Aorta (tissue), 5 donors: ENCODE results near the gene OBI1. TPM values are rescaled to one million over a fixed set of nuclear protein-coding genes. Genes with fewer than 3 reads are reported as not detected.

Experiments used
- ATAC-seq: fragments of 200-7000 bp; cut with Tn5 transposase; one replicate; pipeline ENCODE4 v1.9.1; 2022; ENCODE audit warnings: moderate library complexity; ENCODE audit not compliant: low FRiP score
- DNase-seq, 2 donors: peaks; one replicate each; pipeline ENCODE4 v3.0.0-alpha.2; 2020
- H3K27ac ChIP-seq, 2 donors: one replicate each; pipeline ENCODE4 v1.5.1; 2013; ENCODE audit warnings: low read length in 2 of 2, mild to moderate bottlenecking in 2 of 2, moderate library complexity in 2 of 2, control low read depth in 1 of 2, inconsistent platforms in 1 of 2, low read depth in 1 of 2
- H3K27me3 ChIP-seq, 2 donors: one replicate each; pipeline ENCODE4 v1.6.1; 2013; ENCODE audit warnings: control low read depth in 1 of 2, low read length in 1 of 2, mild to moderate bottlenecking in 1 of 2, moderate library complexity in 1 of 2; ENCODE audit not compliant: insufficient read depth in 2 of 2, control insufficient read depth in 1 of 2
- H3K36me3 ChIP-seq, 2 donors: one replicate each; pipeline ENCODE4 v1.6.1; 2013; ENCODE audit warnings: control low read depth in 1 of 2, low read length in 1 of 2, mild to moderate bottlenecking in 1 of 2; ENCODE audit not compliant: insufficient read depth in 2 of 2, control insufficient read depth in 1 of 2
- H3K4me1 ChIP-seq, 2 donors: one replicate each; pipeline ENCODE4 v1.6.1; 2013; ENCODE audit warnings: low read length in 2 of 2, control low read depth in 1 of 2, mild to moderate bottlenecking in 1 of 2, moderate library complexity in 1 of 2; ENCODE audit not compliant: insufficient read depth in 2 of 2, control insufficient read depth in 1 of 2
- H3K4me3 ChIP-seq, 2 donors: one replicate each; pipeline ENCODE4 v1.5.1; 2013; ENCODE audit warnings: low read length in 2 of 2, control low read depth in 1 of 2, mild to moderate bottlenecking in 1 of 2
- H3K9me3 ChIP-seq: one replicate; pipeline ENCODE4 v1.6.1; 2013; ENCODE audit warnings: mild to moderate bottlenecking, low read length; ENCODE audit not compliant: control insufficient read depth
- WGBS, 2 donors: extraction: QIAGEN DNeasy Blood & Tissue Kit; methylation state at CpG; one replicate each; pipeline ENCODE4 v1.1.7; 2013; 5-methylcytosine and 5-hydroxymethylcytosine counted together
- intact Hi-C, 2 donors: fragments of 100-400 bp; cut with DNase I; formaldehyde crosslinking; loops; one replicate each; pipeline versions ENCODE4 v1.14.2 to v1.15.0; 2022
- polyA plus RNA-seq, 2 donors: library from polyadenylated mRNA; stranded (reverse); fragments of 200-250 nt; gene quantifications; one replicate each; pipeline ENCODE4 v1.2.3, GENCODE V29; 2013
- total RNA-seq, 2 donors: library from RNA; stranded (reverse); fragmentation: NEBNext Ultra II Directional; extraction: Animal tissue kit (Norgen Biotek cat#: 25700); gene quantifications; one replicate each; pipeline ENCODE4 v1.2.1, GENCODE V29; 2021
- donor health status: healthy with polysubstance abuse.
- donor health status: Bipolar disorder and iron deficiency.
- donor health status: DM: no; HTN: no; CAD: no.
- donor health status: DM: no; HTN: no; CAD: no.
- donor health status: DM: yes; HTN: yes; CAD: no.

The OBI1 gene
- total and polyA plus RNA-seq, 4 donors = 3.7 to 10.7 (median 6.6) TPM

DNA sequence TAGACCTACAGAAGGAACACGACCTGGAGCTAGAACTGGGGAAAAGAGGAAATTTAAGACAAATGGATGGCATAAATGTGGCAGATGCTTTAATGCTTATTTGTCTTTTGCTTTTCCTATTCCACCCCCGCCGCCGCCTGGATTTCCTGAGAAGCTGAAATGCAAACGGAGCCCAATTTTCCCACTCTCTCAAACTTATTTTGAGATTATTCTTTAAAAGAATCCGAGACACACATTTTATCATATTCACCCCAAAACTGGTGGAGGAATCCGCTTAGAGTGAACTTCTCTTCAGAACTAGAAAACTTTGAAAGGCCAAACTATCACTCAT lies 61.4 kb downstream of the OBI1 start:
- no peak overlapping the region for H3K27ac ChIP-seq
- no peak for DNase-seq
- 16 to 27% methylated on average over 7 of the region's 7 CpGs for WGBS, 2 donors
- no peaks in the 10 kb centered on the region for H3K36me3 ChIP-seq
- H3K4me1 ChIP-seq = no peaks in the 10 kb centered on the region
- H3K27me3 ChIP-seq = peaks cover 0 to 4% of the 10 kb centered on the region in 2 donors
- intact Hi-C loops = no loop called here
- H3K4me3 ChIP-seq = no peak overlapping the region
- H3K9me3 ChIP-seq = no peaks in the 10 kb centered on the region
- no peak for ATAC-seq

- peaks cover 0 to 6% of the 10 kb centered on the region in 2 donors for H3K27me3 ChIP-seq
Measured at GRCh38 chr13:78596736-78597601, 62.0 kb downstream of the OBI1 start.

GRCh38 chr13:78596399-78596735 lies 62.6 kb downstream of the OBI1 start:
- ATAC-seq (no peak), DNase-seq (no peak)
- no peaks in the 10 kb centered on the region for H3K36me3 ChIP-seq
- no peak overlapping the region for H3K27ac ChIP-seq
- 7 to 10% methylated on average over 22 of the region's 22 CpGs for WGBS, 2 donors
- H3K4me1 ChIP-seq = no peaks in the 10 kb centered on the region
- H3K9me3 ChIP-seq = no peaks in the 10 kb centered on the region
- H3K27me3 ChIP-seq = peaks cover 0 to 6% of the 10 kb centered on the region in 2 donors
- no peak overlapping the region for H3K4me3 ChIP-seq
- intact Hi-C loops = no loop called here

More at GRCh38 chr13:78596736-78597601, 62.0 kb downstream of the OBI1 start:
- Histone ChIP-seq H3K27ac (no peak overlapping the region), H3K4me1 (no peaks in the 10 kb centered on the region), H3K36me3 (no peaks in the 10 kb centered on the region), H3K4me3 (no peak overlapping the region), H3K9me3 (no peaks in the 10 kb centered on the region)
- peak in 1 of 2 donors; percentile 71 for DNase-seq
- no peak for ATAC-seq
- intact Hi-C loops = no loop called here
- 11 to 13% methylated on average over 50 of the region's 50 CpGs for WGBS, 2 donors

GRCh38 chr13:78595495-78596398 lies 63.2 kb downstream of the OBI1 start:
- H3K9me3 ChIP-seq = no peaks in the 10 kb centered on the region
- DNase-seq (peak in 1 of 2 donors; percentile 66), ATAC-seq (no peak)
- H3K36me3 ChIP-seq = no peaks in the 10 kb centered on the region
- intact Hi-C loops = no loop called here
- no peaks in the 10 kb centered on the region for H3K4me1 ChIP-seq
- H3K27ac ChIP-seq = no peak overlapping the region
- peaks cover 0 to 6% of the 10 kb centered on the region in 2 donors for H3K27me3 ChIP-seq
- no peak overlapping the region for H3K4me3 ChIP-seq
- 5 to 8% methylated on average over 63 to 65 of the region's 65 CpGs for WGBS, 2 donors

- no peak overlapping the region for H3K4me3 ChIP-seq
- DNase-seq = no peak
- H3K4me1 ChIP-seq = no peaks in the 10 kb centered on the region
- 15 to 17% methylated on average over 8 of the region's 8 CpGs for WGBS, 2 donors
- peaks cover 0 to 6% of the 10 kb centered on the region in 2 donors for H3K27me3 ChIP-seq
- intact Hi-C loops = no loop called here
- no peaks in the 10 kb centered on the region for H3K36me3 ChIP-seq
- H3K9me3 ChIP-seq = no peaks in the 10 kb centered on the region
- no peak overlapping the region for H3K27ac ChIP-seq
- no peak for ATAC-seq
Measured at GRCh38 chr13:78594456-78594975, 64.4 kb downstream of the OBI1 start.

- H3K4me1 ChIP-seq = no peaks in the 10 kb centered on the region
- DNase-seq (no peak), ATAC-seq (no peak)
- no peaks in the 10 kb centered on the region for H3K9me3 ChIP-seq
- H3K36me3 ChIP-seq = no peaks in the 10 kb centered on the region
- intact Hi-C loops = no loop called here
- H3K27ac ChIP-seq = no peak overlapping the region
- peaks cover 0 to 6% of the 10 kb centered on the region in 2 donors for H3K27me3 ChIP-seq
- 12 to 13% methylated on average over 29 of the region's 29 CpGs for WGBS, 2 donors
- H3K4me3 ChIP-seq = no peak overlapping the region
Measured at GRCh38 chr13:78593652-78594455, 65.1 kb downstream of the OBI1 start.

DNA sequence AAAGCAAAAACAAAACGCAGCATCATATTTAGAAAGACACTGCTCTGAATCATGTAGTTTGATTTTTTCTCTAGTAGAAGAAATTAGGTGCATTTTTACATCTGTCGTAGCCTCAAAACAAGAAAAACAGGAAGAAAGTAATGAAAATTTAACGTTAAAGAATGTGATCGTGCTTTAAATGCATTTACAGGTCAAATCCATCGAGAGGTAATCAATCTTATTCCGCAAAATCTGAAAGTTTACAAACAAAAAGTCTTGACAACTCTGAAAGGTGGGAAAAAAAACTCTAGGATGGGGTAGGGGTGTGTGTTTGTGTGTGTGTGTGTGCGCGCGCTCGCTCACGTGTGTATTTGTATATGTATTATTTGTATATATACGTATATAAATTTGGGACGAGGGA lies 65.8 kb downstream of the OBI1 start:
- ATAC-seq = no peak
- no peak for DNase-seq
- no peaks in the 10 kb centered on the region for H3K4me1 ChIP-seq
- peaks cover 0 to 6% of the 10 kb centered on the region in 2 donors for H3K27me3 ChIP-seq
- no peak overlapping the region for H3K27ac ChIP-seq
- intact Hi-C loops = no loop called here
- no peaks in the 10 kb centered on the region for H3K9me3 ChIP-seq
- H3K36me3 ChIP-seq = no peaks in the 10 kb centered on the region
- no peak overlapping the region for H3K4me3 ChIP-seq
- WGBS, 2 donors = 16 to 20% methylated on average over 13 of the region's 13 CpGs

DNA sequence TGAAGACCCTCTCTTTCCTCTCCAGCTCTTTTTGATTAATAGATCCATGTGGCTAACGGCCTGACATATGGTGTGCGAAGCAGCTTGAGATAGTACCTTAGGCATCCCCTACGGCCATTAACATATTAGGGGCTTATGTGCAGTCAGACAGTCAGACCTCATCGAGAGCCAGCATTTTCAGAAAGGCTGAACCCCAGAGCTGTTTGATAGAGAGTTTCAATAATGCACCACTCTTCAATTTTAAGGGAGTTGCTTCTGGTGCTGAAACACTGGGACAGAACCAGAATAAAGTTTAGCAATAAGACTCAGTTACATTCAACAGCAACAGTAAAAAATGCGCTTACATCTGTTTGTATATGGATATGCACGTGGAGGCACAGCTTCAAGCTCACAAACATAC lies 66.4 kb downstream of the OBI1 start:
- Histone ChIP-seq H3K4me3 (no peak overlapping the region), H3K9me3 (no peaks in the 10 kb centered on the region), H3K36me3 (no peaks in the 10 kb centered on the region), H3K27ac (no peak overlapping the region), H3K4me1 (no peaks in the 10 kb centered on the region), H3K27me3 (peaks cover 0 to 8% of the 10 kb centered on the region in 2 donors)
- ATAC-seq (no peak), DNase-seq (no peak)
- WGBS, 2 donors = 16% methylated on average over 6 of the region's 6 CpGs
- intact Hi-C loops = no loop called here
